GM21515 (cell line): ENCODE results near the gene CSTF2.
"Not testable (repeated sequence)": the region's sequence is repeated elsewhere in the genome, so short reads cannot be mapped to it uniquely, and the experiment has no call there.

ENCODE experiments used
- ATAC-seq: cut with Tn5 transposase; IDR thresholded peaks from one replicate; pipeline ENCODE4 v1.9.1; 2021; ENCODE audit not compliant: unreplicated experiment

The CSTF2 gene, protein sequence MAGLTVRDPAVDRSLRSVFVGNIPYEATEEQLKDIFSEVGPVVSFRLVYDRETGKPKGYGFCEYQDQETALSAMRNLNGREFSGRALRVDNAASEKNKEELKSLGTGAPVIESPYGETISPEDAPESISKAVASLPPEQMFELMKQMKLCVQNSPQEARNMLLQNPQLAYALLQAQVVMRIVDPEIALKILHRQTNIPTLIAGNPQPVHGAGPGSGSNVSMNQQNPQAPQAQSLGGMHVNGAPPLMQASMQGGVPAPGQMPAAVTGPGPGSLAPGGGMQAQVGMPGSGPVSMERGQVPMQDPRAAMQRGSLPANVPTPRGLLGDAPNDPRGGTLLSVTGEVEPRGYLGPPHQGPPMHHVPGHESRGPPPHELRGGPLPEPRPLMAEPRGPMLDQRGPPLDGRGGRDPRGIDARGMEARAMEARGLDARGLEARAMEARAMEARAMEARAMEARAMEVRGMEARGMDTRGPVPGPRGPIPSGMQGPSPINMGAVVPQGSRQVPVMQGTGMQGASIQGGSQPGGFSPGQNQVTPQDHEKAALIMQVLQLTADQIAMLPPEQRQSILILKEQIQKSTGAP

GRCh38 chrX:100819837-100820666 lies at the start of gene CSTF2:
Gene CSTF2, plus strand, starts transcription at chrX:100820391. Its CDS starts 26 bp downstream, at chrX:100820417.
- ATAC-seq, result peak; percentile 98

DNA sequence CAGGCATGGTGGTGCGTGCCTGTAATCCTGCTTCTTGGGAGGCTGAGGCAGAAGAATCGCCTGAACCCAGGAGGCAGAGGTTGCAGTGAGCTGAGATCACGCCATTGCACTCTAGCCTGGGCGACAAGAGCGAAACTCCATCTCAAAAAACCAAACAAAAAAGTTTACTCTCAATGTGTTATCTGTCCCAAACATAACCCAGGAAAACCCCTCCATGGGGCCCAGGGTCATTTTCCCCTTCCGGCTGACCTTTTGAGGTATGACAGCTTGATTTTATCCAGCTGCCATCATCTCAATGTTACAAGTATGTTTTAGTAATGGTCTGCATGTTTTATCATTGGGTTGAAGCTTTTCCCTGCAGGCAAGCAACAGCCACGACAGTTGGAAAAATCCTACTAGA lies 23.8 kb upstream of the CSTF2 start:
- ATAC-seq, result not testable (repeated sequence)

- ATAC-seq, result no peak
These were observed 22.8 kb upstream of the CSTF2 start for GRCh38 chrX:100797359-100797758.

DNA sequence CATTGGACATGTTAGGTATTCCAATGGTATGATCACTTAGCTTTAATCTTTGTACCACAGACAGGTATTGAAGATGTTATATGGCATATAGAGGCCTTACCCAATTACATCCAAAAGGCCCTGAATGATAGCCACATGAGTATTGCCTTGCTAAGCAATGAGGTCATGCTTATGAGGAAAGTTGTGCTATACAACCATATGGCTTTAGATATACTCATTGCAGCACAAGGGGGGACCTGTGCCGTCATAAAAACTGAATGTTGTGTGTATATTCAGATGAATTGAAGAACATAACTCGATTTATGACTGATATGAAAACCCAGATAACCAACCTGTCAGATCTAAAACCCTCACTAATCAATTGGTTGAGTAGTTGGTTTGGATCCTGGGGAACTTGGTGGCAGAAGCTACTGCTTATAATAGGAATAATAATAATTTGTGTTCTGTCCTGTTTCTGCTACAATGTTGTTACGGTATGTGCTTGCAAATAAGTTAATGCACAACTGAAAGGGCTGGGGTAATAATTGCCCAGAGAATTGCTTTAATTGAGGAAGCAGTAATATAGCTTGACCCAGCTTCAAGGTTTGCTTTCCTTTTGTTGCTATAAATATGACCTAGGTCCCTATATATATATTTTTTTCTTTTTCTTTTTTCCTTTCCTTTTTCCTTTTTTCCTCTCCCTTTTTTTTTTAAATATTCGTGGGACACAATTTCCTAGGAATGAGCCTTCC lies 21.5 kb upstream of the CSTF2 start:
- ATAC-seq, result no peak

- no peak for ATAC-seq
These were observed 17.3 kb upstream of the CSTF2 start for GRCh38 chrX:100802843-100803242.

GRCh38 chrX:100804780-100805179 lies 15.4 kb upstream of the CSTF2 start:
- no peak for ATAC-seq

GRCh38 chrX:100808265-100808664 lies 11.9 kb upstream of the CSTF2 start:
- ATAC-seq, result not testable (repeated sequence)

DNA sequence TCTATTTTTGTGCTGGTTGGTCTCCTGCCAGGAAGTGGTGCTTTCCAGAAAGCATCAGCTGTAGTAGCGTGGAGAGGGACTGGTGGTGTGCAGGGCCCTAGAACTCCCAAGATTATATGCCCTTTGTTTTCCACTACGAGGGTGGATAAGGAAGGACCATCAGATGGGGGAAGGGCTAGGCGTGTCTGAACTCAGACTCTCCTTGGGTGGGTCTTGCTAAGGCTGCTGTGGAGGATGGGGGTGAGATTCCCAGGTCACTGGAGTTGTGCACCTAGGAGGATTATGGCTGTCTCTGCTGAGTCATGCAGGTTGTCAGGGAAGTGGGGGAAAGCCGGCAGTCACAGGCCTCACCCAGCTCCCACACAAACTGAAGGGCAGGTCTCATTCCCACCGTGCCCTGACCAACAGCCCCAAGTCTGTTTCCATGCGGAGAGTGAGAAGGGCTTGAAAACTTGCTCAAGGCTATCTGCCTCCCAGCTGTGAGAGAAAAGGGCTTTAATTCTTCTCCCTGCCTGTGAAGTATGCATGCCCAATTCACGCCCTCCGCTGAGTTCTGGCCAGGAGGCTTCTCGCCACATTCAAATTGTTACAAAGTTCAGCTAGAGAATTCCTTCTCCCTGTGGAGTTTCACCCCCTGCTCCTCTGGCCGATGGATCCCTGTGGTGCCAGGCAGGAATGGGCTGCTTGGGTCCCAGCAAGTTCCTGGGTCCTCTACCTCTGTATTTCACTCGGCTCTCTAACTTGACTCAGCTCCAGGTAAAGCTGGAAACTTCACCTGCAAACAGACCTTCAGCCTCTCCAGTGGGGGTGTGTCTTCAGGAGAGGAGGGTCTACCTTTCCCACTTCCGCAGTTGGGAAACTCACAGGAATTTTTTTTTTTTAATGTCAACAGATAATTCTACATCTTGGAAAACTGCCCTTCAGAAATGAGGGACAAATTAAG lies 7.7 kb upstream of the CSTF2 start:
- ATAC-seq, result no peak

DNA sequence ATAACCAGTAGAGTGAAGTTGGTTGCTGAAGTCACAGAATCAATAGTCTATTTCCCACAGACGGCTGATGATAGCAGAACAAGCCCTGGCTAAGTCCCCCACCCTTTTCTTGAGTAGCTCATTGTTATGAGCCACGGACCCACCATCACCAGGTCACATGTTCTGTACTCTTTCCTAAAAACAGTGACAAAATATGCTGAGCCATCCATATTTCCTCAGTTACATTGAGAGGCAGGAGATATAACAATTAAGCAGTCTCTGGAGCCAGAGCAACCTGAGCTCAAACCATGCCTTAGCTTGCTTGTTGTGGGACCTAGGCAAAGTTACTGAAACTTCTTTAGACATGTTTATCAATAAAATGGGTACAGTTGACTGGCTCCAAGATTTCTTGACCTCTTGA lies 2.9 kb upstream of the CSTF2 start:
- no peak for ATAC-seq

DNA sequence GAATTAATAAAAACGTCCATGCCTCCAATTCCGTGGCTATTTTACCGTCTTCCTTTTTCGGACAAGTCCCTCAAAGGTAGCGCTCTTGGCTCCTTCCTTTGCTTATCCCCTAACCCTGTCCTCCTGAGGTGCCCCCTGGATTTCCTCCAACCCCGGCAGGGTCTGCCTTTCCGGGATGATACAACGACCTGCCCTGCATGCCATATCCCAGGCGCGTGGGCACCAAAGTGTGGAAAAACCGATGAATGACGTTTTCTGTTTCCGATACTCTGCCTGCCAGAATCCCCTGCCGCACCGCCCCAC lies 706 bp upstream of the CSTF2 start:
- no peak for ATAC-seq

DNA sequence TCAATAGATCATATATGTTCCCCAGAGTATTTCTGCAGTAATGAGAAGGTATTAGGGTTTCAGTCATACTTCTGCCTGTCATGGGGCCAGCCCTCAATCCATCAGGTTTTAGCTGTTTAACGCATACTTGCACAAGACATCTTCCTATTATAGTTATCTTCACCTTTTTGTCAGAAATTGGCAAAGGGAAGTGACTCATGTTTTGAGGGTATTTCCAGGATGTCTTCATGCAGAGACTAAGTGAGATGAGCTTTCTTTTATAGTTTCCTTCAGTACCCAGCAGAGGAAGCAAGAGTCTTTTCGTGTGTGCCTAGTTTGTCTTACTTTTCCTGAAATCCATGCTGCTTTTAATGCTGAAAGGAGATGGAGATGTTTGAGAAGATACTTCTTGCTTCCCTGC lies 9.5 kb downstream of the CSTF2 start:
- ATAC-seq, result peak; percentile 61

- peak; percentile 29 for ATAC-seq
These were observed 10.0 kb downstream of the CSTF2 start for GRCh38 chrX:100830143-100830542.

- peak; percentile 33 for ATAC-seq
These were observed 10.4 kb downstream of the CSTF2 start for GRCh38 chrX:100830547-100830946.

- no peak for ATAC-seq
These were observed 11.2 kb downstream of the CSTF2 start for GRCh38 chrX:100831219-100831946.

- no peak for ATAC-seq
These were observed 30.1 kb downstream of the CSTF2 start for GRCh38 chrX:100850317-100850716.

GRCh38 chrX:100852810-100853209 lies 32.6 kb downstream of the CSTF2 start:
- ATAC-seq, result no peak

GRCh38 chrX:100863326-100863864 lies 43.2 kb downstream of the CSTF2 start:
- ATAC-seq, result no peak

DNA sequence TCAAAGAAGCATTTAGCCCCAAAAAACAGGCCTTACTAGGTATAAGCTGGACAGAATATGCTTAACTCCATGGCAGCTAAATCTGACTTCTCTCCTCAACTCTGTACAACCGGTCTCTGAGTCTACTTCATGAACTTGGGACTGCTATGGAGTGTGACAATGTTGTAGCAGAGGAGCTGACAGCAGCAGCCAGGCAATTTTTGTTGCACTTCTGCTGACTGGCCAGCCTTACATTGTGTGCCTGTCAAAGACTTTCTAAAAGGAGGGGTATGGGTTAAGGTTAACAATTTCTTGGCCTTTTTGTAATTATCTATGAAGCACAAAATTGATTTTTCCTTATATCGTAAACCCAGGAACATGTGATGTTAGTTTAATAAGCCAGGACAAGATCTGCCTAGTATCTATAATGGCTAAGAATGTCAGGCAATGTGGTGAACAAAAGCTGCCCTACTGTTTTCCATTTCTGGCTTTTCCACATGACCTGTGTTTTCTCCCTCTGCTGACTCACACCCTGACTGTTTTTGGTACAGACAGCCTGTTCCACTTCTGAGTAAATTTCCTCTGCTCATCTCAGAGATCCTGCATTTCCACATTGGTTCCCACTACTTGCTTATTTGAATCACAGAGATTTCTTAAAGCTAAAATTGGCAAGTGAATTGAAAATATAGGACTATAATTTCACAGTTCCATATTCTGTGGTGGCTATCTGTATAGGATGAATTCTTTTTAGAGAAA lies 44.6 kb downstream of the CSTF2 start:
- no peak for ATAC-seq

DNA sequence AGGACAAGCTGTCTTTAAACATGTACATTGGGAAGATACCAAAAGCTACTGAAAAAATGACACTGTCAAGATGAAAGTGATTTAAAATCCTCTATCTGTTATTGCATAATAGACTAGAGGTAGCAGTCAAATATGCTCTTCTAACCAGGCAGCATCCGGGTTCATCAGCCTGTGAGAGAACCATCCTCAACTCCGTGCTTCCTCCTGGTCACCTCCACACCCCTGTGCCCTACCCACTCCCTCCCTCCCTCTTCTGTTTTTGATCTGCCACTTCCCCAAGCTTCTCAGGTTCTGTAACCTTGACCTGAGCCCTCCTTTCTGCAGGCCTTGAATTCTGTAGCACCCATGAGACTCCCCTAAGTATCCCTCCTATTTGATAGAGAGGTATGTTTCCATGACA lies 48.1 kb downstream of the CSTF2 start:
- ATAC-seq, result no peak
